SKM-1 (cell line): ENCODE data around the gene CP.

Experiments used
- DNase-seq: peaks from one replicate; lab custom pipeline; 2025; ENCODE audit not compliant: unreplicated experiment; lab: John Stamatoyannopoulos, UW

Gene CP

GRCh38 chr3:149186721-149187120 is 34.9 kb downstream of the CP start:
- DNase-seq, result no peak

- no peak for DNase-seq
Observed at GRCh38 chr3:149186219-149186618, 35.4 kb downstream of the CP start.

- DNase-seq, result no peak
Observed at GRCh38 chr3:149181182-149181581, 40.4 kb downstream of the CP start.

- no peak for DNase-seq
Observed at GRCh38 chr3:149180057-149180573, 41.5 kb downstream of the CP start.

GRCh38 chr3:149179220-149179619 is 42.4 kb downstream of the CP start:
- no peak for DNase-seq

GRCh38 chr3:149177122-149177521 is 44.5 kb downstream of the CP start:
- DNase-seq, result no peak

- no peak for DNase-seq
Observed at GRCh38 chr3:149174901-149175300, 46.7 kb downstream of the CP start.

GRCh38 chr3:149170672-149171071 is 51.0 kb downstream of the CP start:
- DNase-seq, result no peak

- no peak for DNase-seq
Observed at GRCh38 chr3:149167898-149168297, 53.7 kb downstream of the CP start.

- DNase-seq, result no peak
Observed at GRCh38 chr3:149163066-149163465, 58.6 kb downstream of the CP start.

GRCh38 chr3:149162007-149162406 is 59.6 kb downstream of the CP start:
- DNase-seq, result no peak

- DNase-seq, result no peak
Observed at GRCh38 chr3:149160754-149161300, 60.8 kb downstream of the CP start.

- no peak for DNase-seq
Observed at GRCh38 chr3:149153402-149153801, 68.2 kb downstream of the CP start.

GRCh38 chr3:149152420-149152819 is 69.2 kb downstream of the CP start:
- peak; percentile 21 for DNase-seq

- no peak for DNase-seq
Observed at GRCh38 chr3:149151843-149152242, 69.8 kb downstream of the CP start.

GRCh38 chr3:149150436-149150835 is 71.2 kb downstream of the CP start:
- no peak for DNase-seq

- peak; percentile 39 for DNase-seq
Observed at GRCh38 chr3:149145974-149146373, 75.7 kb downstream of the CP start.

GRCh38 chr3:149145356-149145755 is 76.3 kb downstream of the CP start:
- DNase-seq, result no peak

GRCh38 chr3:149142682-149143081 is 78.9 kb downstream of the CP start:
- DNase-seq, result no peak

GRCh38 chr3:149134575-149134974 is 87.1 kb downstream of the CP start:
- no peak for DNase-seq

- DNase-seq, result no peak
Observed at GRCh38 chr3:149131589-149131988, 90.0 kb downstream of the CP start.

- peak; percentile 63 for DNase-seq
Observed at GRCh38 chr3:149129326-149130205, 92.1 kb downstream of the CP start, which contains the start of gene HPS3. HPS3 (plus strand) TSS chr3:149129638; CDS start chr3:149129724, 86 bp downstream.
